HG03060 (cell line): ENCODE results near the gene OTUD7B.

Source experiments
- ATAC-seq: cut with Tn5 transposase; IDR thresholded peaks from one replicate; pipeline ENCODE4 v1.9.1; 2021; ENCODE audit warnings: low read depth, moderate number of reproducible peaks; ENCODE audit not compliant: unreplicated experiment

Gene OTUD7B

DNA sequence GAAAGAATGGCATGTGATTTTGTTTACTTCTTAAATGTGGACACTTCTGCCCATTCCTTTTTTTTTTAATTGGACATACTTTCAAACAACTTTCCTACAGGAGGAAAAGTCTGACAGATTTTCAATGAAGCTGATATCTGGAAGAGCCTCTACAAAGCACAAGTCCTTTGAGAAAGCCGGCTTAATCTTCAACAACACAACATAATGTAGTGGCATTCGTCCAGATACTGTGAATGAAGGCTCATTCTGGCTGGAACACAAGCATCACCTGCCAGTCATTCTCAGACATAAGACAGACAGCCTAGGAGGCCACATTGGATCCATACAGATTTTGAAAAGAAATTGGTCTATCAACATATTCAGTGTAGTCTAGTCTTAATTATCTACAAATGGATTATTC is 4.9 kb downstream of the OTUD7B start:
- no peak for ATAC-seq

DNA sequence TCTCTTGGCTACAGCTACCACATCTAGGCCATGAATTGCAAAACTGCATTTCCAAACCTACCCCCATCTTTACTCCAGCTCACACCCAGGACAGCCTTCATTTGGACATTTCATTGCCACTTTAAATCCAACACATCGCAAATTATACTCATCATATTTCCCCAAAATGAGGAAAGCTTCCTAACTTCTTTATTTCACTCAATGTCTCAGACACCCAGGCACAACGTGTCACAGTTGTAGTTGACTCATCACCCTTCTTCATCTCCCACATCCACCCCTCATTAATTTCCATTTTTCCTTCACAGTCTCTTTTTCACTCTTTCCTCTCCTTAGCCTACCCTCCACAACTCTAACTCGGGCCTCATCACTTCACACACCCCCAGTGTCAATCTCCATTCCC is 6.7 kb downstream of the OTUD7B start:
- no peak for ATAC-seq

DNA sequence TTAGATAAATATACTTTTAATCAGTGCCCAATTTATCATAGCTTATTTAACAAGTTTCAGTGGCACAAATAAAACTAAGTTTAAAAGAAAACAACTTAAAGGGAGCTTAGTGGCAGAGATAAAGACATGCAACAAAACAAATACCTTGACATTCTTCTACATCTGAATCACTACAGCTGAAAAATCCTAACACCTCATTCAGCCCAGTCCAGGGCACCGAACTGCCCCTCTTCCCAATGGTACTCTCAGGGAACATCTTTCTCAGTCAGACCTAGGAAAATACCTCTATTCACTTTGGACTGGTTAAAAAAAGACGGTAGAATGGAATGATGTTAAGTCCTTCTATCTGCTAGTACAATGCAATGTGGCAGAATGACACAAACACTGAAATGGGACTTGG is 8.3 kb downstream of the OTUD7B start:
- ATAC-seq: no peak

DNA sequence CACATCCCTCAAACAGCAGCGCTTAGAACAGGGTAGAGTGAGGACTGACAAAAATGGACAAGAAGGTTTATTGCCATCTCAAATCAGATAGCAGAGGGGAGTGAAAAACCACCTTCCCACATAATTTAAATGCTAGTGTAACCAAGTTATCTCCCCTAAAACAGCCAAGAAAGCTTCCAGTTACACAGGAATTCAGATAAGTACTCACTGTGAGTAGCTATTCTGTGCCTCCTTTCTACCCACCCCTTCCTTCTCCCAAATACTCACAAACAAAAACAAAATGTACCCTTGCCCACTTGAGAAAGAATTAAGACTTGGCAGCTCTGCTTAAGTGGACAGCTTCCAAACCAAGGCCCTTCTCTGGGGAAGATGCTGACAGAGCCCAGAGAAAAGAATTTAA is 9.1 kb downstream of the OTUD7B start:
- no peak for ATAC-seq

DNA sequence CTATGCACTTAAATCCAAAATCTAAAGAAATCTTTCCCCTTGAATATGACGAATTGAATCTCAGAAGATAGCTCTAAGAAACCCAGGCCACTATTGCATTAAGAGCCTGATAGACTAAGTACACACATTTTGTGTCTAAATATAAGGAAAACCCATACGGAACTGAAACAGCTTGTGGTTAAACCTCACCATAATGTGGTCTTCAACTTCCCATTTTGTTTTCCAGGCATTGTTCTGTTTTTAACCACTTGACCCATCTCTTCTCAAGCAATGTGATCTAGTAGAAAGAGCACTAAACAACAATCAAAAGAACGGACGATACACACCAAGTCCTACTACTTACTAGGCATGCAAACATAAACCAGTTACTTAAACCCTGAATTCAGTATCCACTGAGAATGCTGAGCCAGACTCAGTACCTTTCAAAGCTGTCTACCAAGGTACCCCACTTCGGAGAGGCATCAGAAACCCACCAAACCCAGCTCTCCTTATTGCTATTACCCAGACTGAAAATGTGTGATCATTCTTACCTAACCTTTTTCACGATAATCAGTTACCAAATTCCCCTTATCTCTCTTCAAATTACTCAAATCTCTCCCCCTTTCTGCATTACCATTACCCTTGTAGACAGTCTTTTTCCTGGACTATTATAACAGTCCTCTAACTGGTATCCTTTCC is 12.8 kb downstream of the OTUD7B start:
- peak; percentile 90 for ATAC-seq

DNA sequence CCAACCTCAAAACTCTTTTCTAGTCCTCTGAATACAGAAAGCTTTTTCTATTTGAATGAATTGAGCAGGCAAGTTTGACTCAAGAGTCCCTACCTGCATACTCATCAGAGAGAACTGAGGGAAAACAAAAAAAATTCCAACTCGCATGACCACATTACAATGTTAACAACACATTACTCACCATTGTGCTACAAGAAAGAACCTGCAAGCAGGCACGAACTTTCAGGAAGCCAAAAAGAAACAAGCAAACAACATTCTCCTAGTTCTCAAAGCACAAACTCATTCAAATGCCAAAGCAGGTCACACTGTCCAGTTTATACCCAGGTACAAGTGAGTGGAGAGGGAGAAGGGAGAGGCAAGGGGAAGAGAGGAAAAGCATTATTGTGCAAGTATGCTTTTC is 14.6 kb downstream of the OTUD7B start:
- ATAC-seq: no peak

DNA sequence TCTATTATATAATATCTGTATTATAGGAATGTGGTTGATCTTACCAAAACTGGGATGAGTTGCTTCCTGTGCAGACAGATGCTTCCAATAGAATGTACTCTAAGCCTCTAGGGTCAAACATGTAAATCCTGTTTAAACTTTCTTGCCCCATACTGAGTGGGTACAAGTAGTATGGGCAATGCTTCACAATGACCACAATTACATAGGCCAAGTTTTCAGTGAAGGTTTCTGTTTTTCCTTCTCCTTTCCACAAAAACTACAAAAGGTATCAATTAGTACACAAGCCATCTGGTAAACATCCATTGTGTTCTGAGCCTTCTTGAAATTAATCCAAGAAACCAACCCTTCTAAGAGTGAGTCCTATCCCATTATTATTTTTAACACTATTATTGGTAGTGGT is 16.8 kb downstream of the OTUD7B start:
- ATAC-seq: no peak

DNA sequence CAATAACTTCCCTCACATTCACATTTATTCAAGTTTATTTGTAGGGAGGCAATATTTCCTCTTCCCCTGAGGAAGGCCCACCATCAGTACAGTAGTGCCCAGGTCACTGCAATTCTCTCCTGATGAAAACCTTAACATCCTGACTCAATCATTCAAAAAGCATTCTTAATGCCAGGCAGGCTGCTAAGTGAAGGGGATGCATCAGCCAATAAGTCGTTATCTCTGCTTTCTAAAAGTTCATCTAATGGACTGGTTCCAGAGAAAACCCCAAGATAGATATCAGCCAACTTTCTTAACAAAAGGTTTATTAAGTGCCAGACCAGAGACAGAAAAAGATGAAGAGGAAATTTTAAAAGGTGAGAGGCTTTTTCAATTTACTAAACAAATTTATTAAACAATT is 17.3 kb downstream of the OTUD7B start:
- ATAC-seq: no peak

DNA sequence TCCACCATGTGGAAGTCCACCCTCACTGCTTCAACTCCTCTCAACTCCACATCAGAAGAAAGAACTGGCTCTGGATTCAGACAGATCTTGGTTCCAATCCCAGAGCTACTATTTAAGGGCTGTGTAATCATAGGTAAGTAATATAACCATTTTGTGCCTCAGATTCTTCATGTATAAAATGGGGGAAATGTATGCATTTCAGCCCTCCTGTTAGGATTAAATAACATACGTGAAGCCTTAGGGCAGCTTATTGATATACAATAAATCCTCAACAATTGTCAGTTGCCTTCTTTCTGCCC is 23.3 kb downstream of the OTUD7B start:
- no peak for ATAC-seq

DNA sequence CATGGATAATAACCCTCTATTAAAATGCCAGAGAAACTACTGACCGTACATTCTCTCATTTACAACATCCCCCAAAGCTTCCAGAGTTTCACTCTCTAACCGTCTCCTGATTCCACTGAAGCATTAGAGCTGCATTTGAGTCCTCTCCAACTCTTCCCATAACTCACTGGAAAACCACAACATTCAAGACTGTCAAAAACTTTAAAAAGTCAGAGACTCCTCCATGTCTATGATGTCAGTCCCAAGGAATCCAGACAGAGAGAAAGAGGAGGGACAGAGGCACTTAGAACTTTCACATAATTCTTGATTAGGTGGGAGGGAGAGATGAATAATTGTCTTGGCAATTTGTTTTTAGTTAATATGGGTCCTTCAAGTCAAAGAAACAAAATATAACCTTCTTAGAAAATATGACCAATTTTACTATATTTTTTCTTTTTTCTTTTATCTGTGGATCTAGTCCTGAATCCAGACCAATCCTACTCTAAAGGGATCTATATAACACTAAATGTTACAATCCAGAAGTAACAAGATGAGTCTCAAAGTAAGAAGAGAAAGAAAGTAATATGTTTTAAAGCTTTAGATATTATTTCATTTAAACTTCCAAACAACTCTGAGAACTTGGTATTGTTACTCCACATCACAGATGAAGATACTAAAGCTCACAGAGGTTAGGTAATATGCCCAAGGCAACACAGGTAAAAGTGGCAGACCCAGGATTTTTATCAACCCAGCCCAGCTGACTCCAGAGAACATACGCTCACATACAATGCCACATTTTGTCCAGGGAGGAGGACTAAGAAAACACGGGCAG is 23.8 kb downstream of the OTUD7B start:
- no peak for ATAC-seq

DNA sequence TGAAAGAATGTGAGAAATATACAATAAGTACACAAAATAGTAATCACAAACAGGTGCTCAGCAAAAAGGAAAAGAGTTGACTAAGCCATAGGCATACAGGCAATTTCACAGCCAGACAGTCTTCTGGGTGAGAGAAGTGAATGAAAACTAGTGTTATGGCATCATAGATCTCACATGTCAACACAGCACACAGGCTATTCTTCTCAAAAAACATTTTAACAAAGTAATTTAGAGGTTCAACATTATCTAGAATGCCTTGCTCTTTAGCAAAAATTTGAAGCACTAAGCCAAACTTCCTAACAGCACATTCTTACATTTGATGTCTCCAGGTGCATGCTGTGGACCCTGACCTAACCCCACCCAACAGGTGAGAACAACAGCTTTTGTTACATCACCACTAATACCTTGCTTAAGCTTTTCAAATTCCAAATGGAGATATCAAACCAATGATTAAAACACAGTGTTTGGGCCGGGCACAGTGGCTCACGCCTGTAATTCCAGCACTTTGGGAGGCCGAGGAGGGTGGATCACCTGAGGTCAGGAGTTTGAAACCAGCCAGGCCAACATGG is 30.5 kb downstream of the OTUD7B start:
- no peak for ATAC-seq

DNA sequence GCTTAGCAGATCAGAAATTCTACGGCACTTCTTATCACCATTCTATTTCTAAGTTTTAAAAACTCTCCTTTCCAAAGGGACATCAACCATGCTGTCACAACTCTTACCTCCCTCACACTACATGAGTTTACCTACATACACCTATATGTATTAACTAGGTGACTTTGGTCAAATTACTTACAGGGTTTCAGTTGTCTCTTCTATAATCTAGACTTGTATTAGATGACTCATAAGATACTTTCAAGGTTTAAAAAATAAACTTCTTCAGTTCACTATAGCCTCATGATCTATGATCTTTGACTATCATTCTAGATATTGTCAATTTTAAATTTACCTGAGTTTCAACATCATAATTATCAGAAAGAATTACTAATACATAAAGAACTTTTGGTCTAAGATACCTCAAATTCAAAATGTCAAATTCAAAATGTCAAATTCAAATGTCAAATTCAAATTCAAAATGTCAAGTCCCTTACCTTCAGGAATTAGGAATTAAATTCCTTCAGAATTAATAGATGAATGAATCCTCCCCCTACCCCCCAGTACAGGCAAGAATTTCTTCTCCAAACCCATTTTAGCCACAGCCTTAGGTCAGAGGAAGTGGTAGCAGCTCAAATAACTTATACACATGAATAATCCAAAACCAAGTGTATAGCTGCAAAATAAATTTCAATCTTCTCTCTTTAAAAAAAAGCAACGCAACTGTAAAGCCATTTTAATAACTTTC is 31.1 kb downstream of the OTUD7B start:
- no peak for ATAC-seq

DNA sequence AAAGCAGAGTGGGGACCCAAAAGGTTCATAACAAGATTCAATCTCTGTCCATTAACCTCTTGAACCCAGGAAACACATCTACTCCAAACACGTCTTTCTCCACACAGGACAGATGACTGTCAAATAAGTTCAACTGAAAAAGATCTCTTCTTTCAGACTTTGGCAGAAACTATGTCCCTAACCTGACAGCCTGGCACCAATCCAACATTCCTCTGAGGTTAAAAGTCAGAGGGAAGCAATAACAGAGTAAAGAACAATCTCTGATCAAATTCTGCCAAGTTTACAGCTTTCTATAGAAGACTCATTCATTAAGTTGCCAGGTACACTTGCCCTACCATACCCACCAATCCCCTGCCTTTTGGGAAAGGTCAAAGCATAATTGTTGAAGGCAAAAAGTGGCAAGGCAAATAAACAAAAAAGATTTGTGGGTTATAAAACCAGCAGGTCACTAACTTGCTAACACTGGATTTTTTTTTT is 31.9 kb downstream of the OTUD7B start:
- ATAC-seq: no peak

DNA sequence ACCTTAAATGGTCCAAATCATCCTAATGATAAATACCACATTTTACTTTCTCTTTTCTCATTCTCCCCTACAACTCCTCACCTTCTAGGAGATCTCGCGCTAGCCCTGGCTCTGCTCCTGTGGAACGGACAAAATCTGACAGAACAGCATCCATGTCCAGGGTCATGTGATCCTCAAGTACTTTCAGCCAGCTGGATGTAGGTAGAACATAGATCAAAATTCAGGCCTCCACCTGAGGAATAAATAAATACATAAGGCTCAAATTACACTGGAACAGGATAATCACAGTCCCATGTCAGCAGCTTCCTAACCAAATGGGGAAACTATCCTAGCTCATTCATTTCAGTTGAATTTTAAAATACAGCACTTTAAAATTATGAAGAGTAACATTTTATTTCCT is 33.2 kb downstream of the OTUD7B start:
- no peak for ATAC-seq

DNA sequence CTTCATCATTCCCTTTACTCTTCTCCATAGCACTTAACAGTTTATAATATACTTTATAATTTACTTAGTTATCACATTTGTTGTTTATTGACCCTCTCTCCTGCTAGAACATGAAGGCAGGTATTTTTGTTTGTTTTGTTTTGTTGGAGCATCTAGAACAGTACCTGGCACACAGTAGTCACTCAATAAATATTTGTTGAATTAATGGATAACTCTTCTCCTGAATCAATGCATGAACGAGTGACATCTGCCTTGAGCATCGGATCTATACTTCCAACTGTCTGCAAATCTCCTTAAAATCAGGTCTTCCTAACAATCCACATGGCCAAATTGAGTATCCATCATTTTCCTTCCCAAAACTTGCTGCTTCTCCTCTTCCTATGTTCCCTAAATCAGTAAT is 38.0 kb downstream of the OTUD7B start:
- ATAC-seq: no peak

DNA sequence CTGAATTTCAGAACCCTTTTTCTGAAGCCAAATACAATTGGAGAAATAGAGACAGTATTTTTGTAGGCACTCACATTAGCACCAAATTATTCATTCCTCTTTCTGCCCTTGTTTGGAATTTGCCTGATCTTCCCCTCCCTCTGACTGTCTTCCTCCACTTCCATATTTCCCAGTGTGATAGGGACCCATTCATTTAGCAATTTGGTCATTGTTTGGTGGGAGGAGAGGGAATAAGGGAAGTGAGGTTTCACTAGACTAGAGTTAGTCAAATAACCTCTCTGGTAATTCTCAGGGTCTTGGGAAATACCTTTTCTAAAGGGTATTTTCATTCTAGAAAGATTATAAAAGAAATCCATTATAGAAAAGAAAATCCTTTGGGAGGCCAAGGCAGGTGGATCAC is 42.9 kb downstream of the OTUD7B start:
- no peak for ATAC-seq

DNA sequence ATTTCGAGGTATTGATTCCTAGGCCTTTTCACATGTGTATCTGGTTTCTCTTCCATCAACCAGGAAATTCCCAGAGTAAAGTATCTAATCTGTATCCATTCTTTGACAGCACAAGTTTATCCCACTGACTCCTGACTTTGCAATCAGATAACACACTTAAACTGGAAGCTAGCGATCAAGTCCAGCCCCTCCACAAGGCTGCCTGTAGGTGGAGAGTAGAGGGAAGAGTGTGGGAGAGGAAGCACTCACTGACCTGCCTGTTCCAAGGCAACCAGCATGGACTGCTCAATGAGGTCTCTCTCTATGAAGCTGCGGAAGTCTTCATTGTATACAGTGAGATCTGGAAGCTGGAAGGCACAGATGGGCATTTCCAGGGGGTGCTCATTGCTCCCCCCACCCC is 43.5 kb downstream of the OTUD7B start:
- ATAC-seq: no peak

DNA sequence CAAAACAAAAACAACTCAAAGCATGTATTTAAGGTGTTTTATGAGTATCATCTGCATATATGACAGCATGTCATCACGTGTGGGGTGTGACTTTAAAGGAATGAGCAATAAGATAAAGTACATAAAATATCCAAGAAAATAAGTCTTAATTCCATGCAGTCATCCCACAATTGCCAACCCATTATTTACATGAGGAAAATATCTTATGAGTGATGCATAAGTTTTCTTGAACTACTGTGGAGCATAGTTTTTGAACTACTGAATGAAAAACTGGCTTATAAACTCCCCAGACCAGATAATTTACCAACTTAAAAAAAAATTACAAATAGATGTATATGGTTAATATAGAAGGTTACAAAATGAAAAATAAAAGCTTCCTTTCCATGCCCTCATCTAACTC is 44.1 kb downstream of the OTUD7B start:
- ATAC-seq: no peak

DNA sequence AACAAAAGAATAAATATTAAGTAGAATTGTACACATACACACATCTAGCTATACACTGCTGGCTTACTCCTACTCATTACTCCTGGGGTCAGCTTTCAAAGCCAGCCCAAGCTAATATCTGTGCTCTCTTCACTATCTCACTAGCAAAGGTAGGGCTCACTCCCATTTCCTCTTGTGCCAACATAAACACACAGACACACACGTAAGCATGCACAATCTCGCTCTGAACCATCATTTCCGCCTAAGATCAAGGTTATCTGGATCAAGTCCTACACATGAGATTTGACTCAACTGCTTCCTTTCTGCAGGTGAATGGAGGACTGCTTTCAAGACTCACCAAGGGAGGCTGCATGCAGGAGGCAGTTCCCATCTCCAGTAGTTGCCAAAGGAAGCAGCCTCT is 45.1 kb downstream of the OTUD7B start:
- ATAC-seq: no peak

DNA sequence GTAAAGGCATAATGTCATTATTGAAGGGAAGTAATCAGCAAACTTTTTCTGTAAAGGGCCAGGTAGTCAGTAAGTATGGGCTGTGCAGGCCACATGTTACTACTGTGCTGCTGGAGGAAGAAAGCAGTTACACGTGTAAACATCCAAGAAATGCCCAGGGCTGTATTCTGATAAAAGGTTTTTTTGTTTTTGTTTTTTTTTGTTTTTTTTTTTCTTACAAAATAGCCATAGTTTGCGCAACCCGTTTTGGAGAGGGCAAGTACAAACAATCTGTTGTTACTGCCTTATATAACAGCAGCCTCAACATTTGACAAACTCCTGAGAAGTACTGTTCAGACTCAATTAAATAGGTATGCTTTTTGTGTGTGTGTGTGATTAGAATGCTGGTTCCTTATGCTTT is 47.2 kb downstream of the OTUD7B start:
- ATAC-seq: no peak

DNA sequence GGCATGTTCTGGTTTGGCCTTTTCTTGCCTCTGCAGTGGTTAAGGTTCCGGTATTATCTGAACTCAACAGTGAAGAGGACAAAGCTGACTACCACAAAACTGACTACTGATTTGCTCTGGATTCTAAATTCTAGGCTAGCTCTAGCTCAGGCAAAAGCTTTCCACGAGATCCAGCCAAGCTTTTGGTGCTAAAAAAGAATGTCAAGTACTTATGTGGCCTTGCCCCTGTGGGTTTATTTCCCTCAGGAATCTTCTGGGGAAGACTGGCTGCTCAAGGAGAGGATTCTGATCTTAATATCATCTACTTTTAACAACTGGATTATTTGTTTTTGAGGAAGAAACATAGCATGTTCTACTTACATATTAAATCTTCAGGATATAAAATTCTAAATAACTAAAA is 47.8 kb downstream of the OTUD7B start:
- ATAC-seq: no peak
